Gastrocnemius medialis (tissue), 4 donors: ENCODE measurements around the gene GCG. TPM values are rescaled to one million over a fixed set of nuclear protein-coding genes. Genes with fewer than 3 reads are reported as not detected.

ENCODE experiments used
- ATAC-seq, 2 donors: fragments of 150-250 bp; one replicate each; pipeline ENCODE4 v1.9.1; 2016
- DNase-seq, 2 donors: peaks; one replicate each; pipeline ENCODE4 v3.0.0-alpha.2; 2019
- H3K27ac ChIP-seq, 4 donors: fragments of 200-600 bp; sonication (generic); 1 replicate in 1 of 4; 2 replicates in 3 of 4; pipeline ENCODE4 v1.5.1; 2016 to 2018; ENCODE audit warnings: mild to moderate bottlenecking in 2 of 4, moderate library complexity in 1 of 4
- H3K27me3 ChIP-seq, 3 donors: fragments of 200-600 bp; sonication (generic) in 2 of 3; 1 replicate in 1 of 3; 2 replicates in 2 of 3; pipeline versions ENCODE4 v1.5.1 to v1.6.0; 2016 to 2019; ENCODE audit warnings: mild to moderate bottlenecking in 1 of 3, moderate library complexity in 1 of 3
- H3K36me3 ChIP-seq, 2 donors: fragments of 200-600 bp; sonication (generic) in 1 of 2; one replicate each; pipeline ENCODE4 v1.5.1; 2017 to 2018
- H3K4me1 ChIP-seq, 2 donors: fragments of 200-600 bp; sonication (generic) in 1 of 2; one replicate each; pipeline ENCODE4 v1.5.1; 2016 to 2017; ENCODE audit warnings: mild to moderate bottlenecking in 2 of 2
- H3K4me3 ChIP-seq, 4 donors: fragments of 200-600 bp; sonication (generic) in 3 of 4; 1 replicate in 1 of 4; 2 replicates in 3 of 4; pipeline ENCODE4 v1.5.1; 2016 to 2019; ENCODE audit warnings: mild to moderate bottlenecking in 2 of 4
- H3K9me3 ChIP-seq, 3 donors: fragments of 200-600 bp; sonication (generic) in 2 of 3; 1 replicate in 1 of 3; 2 replicates in 2 of 3; pipeline ENCODE4 v1.5.1; 2016 to 2019
- CTCF ChIP-seq, 5 experiments: fragments of 450-650 bp in 3 of 5; fragments of 200-600 bp in 2 of 5; sonication (generic) in 2 of 5; IDR thresholded peaks in 4 of 5; conservative IDR thresholded peaks in 1 of 5; 1 replicate in 4 of 5; 2 replicates in 1 of 5; pipeline ENCODE4 v1.5.1; 2016 to 2019; ENCODE audit warnings: antibody characterized with exemption in 5 of 5, mild to moderate bottlenecking in 3 of 5, moderate library complexity in 3 of 5
- POLR2A ChIP-seq, 2 donors: fragments of 450-650 bp; IDR thresholded peaks; one replicate each; pipeline ENCODE4 v1.6.1; 2017; ENCODE audit warnings: antibody characterized with exemption in 2 of 2, mild to moderate bottlenecking in 2 of 2, moderate library complexity in 2 of 2
- in situ Hi-C, 4 donors: fragments of 200-750 bp; cut with MboI; loops; one replicate each; pipeline versions ENCODE4 v1.15.0 to v1.8.0; 2017; ENCODE audit warnings: low sequenced_read_pairs in 4 of 4
- intact Hi-C: fragments of 100-400 bp; cut with DNase I; formaldehyde crosslinking; loops from one replicate; pipeline ENCODE4 v1.15.1; 2023; ENCODE audit warnings: low total_unique reads
- total RNA-seq, 4 donors: library from RNA; depleted of rRNA; stranded (reverse); fragments of >200 nt; gene quantifications; one replicate each; pipeline versions ENCODE4 v1.1.0 to v1.2.3, GENCODE V29; 2016

GCG gene
- total RNA-seq, 4 donors from 2014 or later, result not detected

GRCh38 chr2:162127422-162127821 lies 24.6 kb downstream of the GCG start:
- Histone ChIP-seq H3K4me1 (no peaks in the 10 kb centered on the region), H3K27me3 (no peaks in the 10 kb centered on the region), H3K27ac (no peak overlapping the region), H3K36me3 (no peaks in the 10 kb centered on the region), H3K4me3 (no peak overlapping the region), H3K9me3 (no peaks in the 10 kb centered on the region)
- DNase-seq, result no peak
- in situ Hi-C loops, result loop anchor here (10.0 to 25.0 kb wide), 4 partner anchors 113 to 543 kb away; no protein-coding TSS in a partner anchor
- intact Hi-C loops, result no loop called here
- no peak for TF ChIP-seq POLR2A (IDR thresholded peaks at IDR 0.05)
- TF ChIP-seq CTCF (IDR thresholded peaks at IDR 0.05 in 4 of 5, conservative IDR thresholded peaks at IDR 0.05 in 1 of 5), result no peak
- no peak for ATAC-seq

GRCh38 chr2:162126527-162126926 lies 25.5 kb downstream of the GCG start:
- H3K9me3 ChIP-seq, result no peaks in the 10 kb centered on the region
- H3K36me3 ChIP-seq, result no peaks in the 10 kb centered on the region
- no peaks in the 10 kb centered on the region for H3K27me3 ChIP-seq
- ATAC-seq, result no peak
- H3K27ac ChIP-seq, result no peak overlapping the region
- no peaks in the 10 kb centered on the region for H3K4me1 ChIP-seq
- intact Hi-C loops (no loop called here), in situ Hi-C loops (loop anchor here (10.0 to 25.0 kb wide), 4 partner anchors 112 to 542 kb away; no protein-coding TSS in a partner anchor)
- TF ChIP-seq POLR2A (IDR thresholded peaks at IDR 0.05) (no peak), CTCF (IDR thresholded peaks at IDR 0.05 in 4 of 5, conservative IDR thresholded peaks at IDR 0.05 in 1 of 5) (no peak)
- DNase-seq, result no peak
- H3K4me3 ChIP-seq, result no peak overlapping the region

- Histone ChIP-seq H3K27ac (no peak overlapping the region), H3K36me3 (no peaks in the 10 kb centered on the region), H3K27me3 (no peaks in the 10 kb centered on the region), H3K4me3 (no peak overlapping the region), H3K4me1 (no peaks in the 10 kb centered on the region), H3K9me3 (no peaks in the 10 kb centered on the region)
- intact Hi-C loops (no loop called here), in situ Hi-C loops (loop anchor here (10.0 to 25.0 kb wide), 4 partner anchors 111 to 541 kb away; no protein-coding TSS in a partner anchor)
- TF ChIP-seq CTCF (IDR thresholded peaks at IDR 0.05 in 4 of 5, conservative IDR thresholded peaks at IDR 0.05 in 1 of 5) (no peak), POLR2A (IDR thresholded peaks at IDR 0.05) (no peak)
- DNase-seq (no peak), ATAC-seq (no peak)
These were observed 25.9 kb downstream of the GCG start for GRCh38 chr2:162126111-162126519.

- DNase-seq, result no peak
- no peaks in the 10 kb centered on the region for H3K9me3 ChIP-seq
- H3K4me3 ChIP-seq, result no peak overlapping the region
- H3K36me3 ChIP-seq, result no peaks in the 10 kb centered on the region
- no peak overlapping the region for H3K27ac ChIP-seq
- no peaks in the 10 kb centered on the region for H3K4me1 ChIP-seq
- TF ChIP-seq CTCF (IDR thresholded peaks at IDR 0.05 in 4 of 5, conservative IDR thresholded peaks at IDR 0.05 in 1 of 5), result no peak
- no peak for TF ChIP-seq POLR2A (IDR thresholded peaks at IDR 0.05)
- intact Hi-C loops, result loop anchor here (2.0 kb wide), 1 partner anchor 116 kb away; no protein-coding TSS in a partner anchor
- no peak for ATAC-seq
- H3K27me3 ChIP-seq, result no peaks in the 10 kb centered on the region
- in situ Hi-C loops, result loop anchor here (10.0 to 25.0 kb wide), 4 partner anchors 110 to 540 kb away; no protein-coding TSS in a partner anchor
These were observed 26.9 kb downstream of the GCG start for GRCh38 chr2:162125138-162125537.
